Measurements from ENCODE around the gene BUD13. TPM values are rescaled to one million over a fixed set of nuclear protein-coding genes. Genes with fewer than 3 reads are reported as not detected.

The BUD13 gene
- total RNA-seq, 1 experiment from 2014 or later: 22.9 TPM

DNA sequence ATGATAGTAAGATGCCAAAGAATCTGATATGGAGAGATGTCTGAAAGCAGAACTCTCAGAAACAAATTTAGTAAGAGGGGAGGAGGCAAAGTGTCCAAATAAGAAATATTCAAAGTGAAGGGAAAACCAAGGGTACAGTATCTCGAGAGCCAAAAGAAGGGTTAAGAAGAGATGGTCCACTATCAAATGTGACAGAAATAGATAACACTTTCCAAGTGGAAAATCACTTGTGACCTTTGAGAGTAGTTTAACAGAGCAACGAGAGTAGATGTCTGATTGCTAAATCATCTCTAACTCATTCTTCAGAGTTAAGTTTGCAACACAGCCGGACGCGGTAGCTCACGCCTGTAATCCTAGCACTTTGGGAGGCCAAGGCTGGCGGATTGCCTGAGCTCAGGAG, 4.3 kb upstream of the BUD13 start:
- Histone ChIP-seq H3K4me3 (replicated peaks in 1 of 2; ENCODE audit: low read depth in 1 of 2, low read length in 2 of 2) (no peak overlapping the region), H3K9ac (ENCODE audit: low read length) (no peak overlapping the region), H3K79me2 (ENCODE audit: insufficient read depth, low read length) (peaks cover 12% of the 10 kb centered on the region), H3K9me3 (ENCODE audit: control insufficient read depth in 1 of 2, insufficient read depth in 1 of 2, low read depth in 1 of 2, low read length in 2 of 2) (no peaks in the 10 kb centered on the region), H4K20me1 (ENCODE audit: insufficient read depth) (no peaks in the 10 kb centered on the region), H3K27ac (ENCODE audit: low read depth, low read length) (no peak overlapping the region), H2AFZ (ENCODE audit: low read depth, low read length, poor library complexity, severe bottlenecking) (no peak overlapping the region), H3K4me2 (ENCODE audit: low read length) (no peak overlapping the region), H3K9me2 (ENCODE audit: insufficient read depth) (no peaks in the 10 kb centered on the region), H3K27me3 (ENCODE audit: insufficient read depth, low read length) (no peaks in the 10 kb centered on the region), H3K36me3 (ENCODE audit: control insufficient read depth in 1 of 2, insufficient read depth in 2 of 2, low read length in 2 of 2) (peaks cover 21 to 36% of the 10 kb centered on the region in 2 experiments; a peak in 3 of 4 replicates), H3K4me1 (ENCODE audit: control insufficient read depth in 1 of 2, insufficient read depth in 2 of 2, low read length in 2 of 2) (peaks cover 3 to 11% of the 10 kb centered on the region in 2 experiments; a peak in 3 of 4 replicates)
- BruUV-seq (replicated peaks): no TSS peak
- CTCF ChIA-PET: no interaction called here
- TF ChIP-seq YY1 (IDR thresholded peaks at IDR 0.05; ENCODE audit: extremely low read depth, insufficient replicate concordance, low read depth, low read length) (no peak), ZNF274 (IDR thresholded peaks at IDR 0.05; ENCODE audit: low read depth, low read length) (no peak)
- DNase-seq (ENCODE audit: low read depth, low spot score): no peak
- POLR2A ChIA-PET: no interaction called here
- no peak for ATAC-seq
- RAD21 ChIA-PET (ENCODE audit: low non-redundant PET in 1 of 2, low total read pairs in 2 of 2, uncharacterized antibody in 2 of 2, unreplicated experiment in 2 of 2): no interaction called here
- intact Hi-C loops (cut with micrococcal nuclease): no loop called here

GRCh38 chr11:116776522-116776984, 3.8 kb upstream of the BUD13 start:
- H3K4me3 ChIP-seq (replicated peaks in 1 of 2; ENCODE audit: low read depth in 1 of 2, low read length in 2 of 2): no peak overlapping the region
- peaks cover 20 to 33% of the 10 kb centered on the region in 2 experiments; a peak in 3 of 4 replicates for H3K36me3 ChIP-seq (ENCODE audit: control insufficient read depth in 1 of 2, insufficient read depth in 2 of 2, low read length in 2 of 2)
- ATAC-seq (no peak), DNase-seq (ENCODE audit: low read depth, low spot score) (no peak)
- H3K79me2 ChIP-seq (ENCODE audit: insufficient read depth, low read length): peaks cover 15% of the 10 kb centered on the region
- RAD21 ChIA-PET (ENCODE audit: low non-redundant PET in 1 of 2, low total read pairs in 2 of 2, uncharacterized antibody in 2 of 2, unreplicated experiment in 2 of 2): interaction anchor here in 1 of 2 experiments (0.6 kb wide), 1 partner anchor 18 kb away, joined by 3 read pairs; no protein-coding TSS in a partner anchor
- TF ChIP-seq MAX (IDR thresholded peaks at IDR 0.05): no peak
- no peak for TF ChIP-seq FOSL1 (IDR thresholded peaks at IDR 0.05; ENCODE audit: low read depth)
- no peak for TF ChIP-seq CEBPB (IDR thresholded peaks at IDR 0.05; ENCODE audit: low read depth)
- TF ChIP-seq SRF (IDR thresholded peaks at IDR 0.05; ENCODE audit: low read depth): no peak
- TF ChIP-seq EZH2phosphoT487 (IDR thresholded peaks at IDR 0.05; ENCODE audit: borderline replicate concordance): no peak
- TF ChIP-seq SP1 (IDR thresholded peaks at IDR 0.05; ENCODE audit: low read depth): no peak
- TF ChIP-seq YY1 (IDR thresholded peaks at IDR 0.05; ENCODE audit: extremely low read depth, insufficient replicate concordance, low read depth, low read length): no peak
- no peaks in the 10 kb centered on the region for H3K27me3 ChIP-seq (ENCODE audit: insufficient read depth, low read length)
- CTCF ChIA-PET: interaction anchor here (1.7 kb wide), 1 partner anchor 15 kb away, joined by 5 read pairs; the partner anchor contains the start of gene APOA5
- H3K9me3 ChIP-seq (ENCODE audit: control insufficient read depth in 1 of 2, insufficient read depth in 1 of 2, low read depth in 1 of 2, low read length in 2 of 2): no peaks in the 10 kb centered on the region
- H3K9me2 ChIP-seq (ENCODE audit: insufficient read depth): no peaks in the 10 kb centered on the region
- no peak overlapping the region for H2AFZ ChIP-seq (ENCODE audit: low read depth, low read length, poor library complexity, severe bottlenecking)
- no peaks in the 10 kb centered on the region for H4K20me1 ChIP-seq (ENCODE audit: insufficient read depth)
- POLR2A ChIA-PET: no interaction called here
- intact Hi-C loops (cut with micrococcal nuclease): no loop called here
- no peak overlapping the region for H3K4me2 ChIP-seq (ENCODE audit: low read length)
- peaks cover 5 to 16% of the 10 kb centered on the region in 2 experiments; a peak in 3 of 4 replicates for H3K4me1 ChIP-seq (ENCODE audit: control insufficient read depth in 1 of 2, insufficient read depth in 2 of 2, low read length in 2 of 2)
- H3K27ac ChIP-seq (ENCODE audit: low read depth, low read length): no peak overlapping the region
- no peak overlapping the region for H3K9ac ChIP-seq (ENCODE audit: low read length)
- no TSS peak for BruUV-seq (replicated peaks)

Data from HCT116 (cell line).